ENCODE results near the gene SMARCA5.

SMARCA5 gene

DNA sequence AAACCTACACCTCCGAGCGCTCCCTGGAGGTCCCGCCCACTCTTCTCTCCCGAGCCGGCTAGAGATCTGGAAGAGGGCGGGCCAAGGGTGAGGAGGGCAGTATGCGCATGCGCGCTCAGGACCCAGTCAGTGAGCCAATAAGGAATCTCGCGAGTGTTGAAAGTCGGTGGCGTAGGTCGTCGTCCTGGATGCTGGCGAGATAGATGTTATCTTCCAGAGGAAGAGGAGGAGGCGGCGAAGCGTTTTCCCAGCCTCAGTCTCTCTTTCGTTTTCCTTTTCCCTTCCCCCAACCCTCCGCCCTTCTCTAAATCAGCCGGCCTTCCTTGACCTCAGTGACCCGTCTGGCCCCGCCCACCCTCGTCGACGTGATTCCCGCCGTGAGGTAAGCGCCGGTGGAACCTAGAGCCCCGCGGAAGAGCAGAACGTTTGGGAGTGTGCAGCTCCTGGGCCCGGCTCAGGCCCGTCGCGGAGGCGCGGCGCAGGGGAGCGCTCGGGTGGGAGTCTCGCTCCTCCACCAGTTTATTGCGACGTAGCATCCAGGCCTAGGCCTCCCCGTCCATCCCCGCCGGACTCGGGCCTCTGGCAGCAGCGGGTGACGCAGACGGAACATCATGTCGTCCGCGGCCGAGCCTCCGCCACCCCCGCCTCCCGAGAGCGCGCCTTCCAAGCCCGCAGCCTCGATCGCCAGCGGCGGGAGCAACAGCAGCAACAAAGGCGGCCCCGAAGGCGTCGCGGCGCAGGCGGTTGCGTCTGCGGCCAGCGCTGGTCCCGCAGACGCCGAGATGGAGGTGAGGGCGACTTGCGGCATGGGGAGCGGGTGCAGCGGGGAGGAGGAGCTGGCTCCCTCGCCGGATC, at the start of gene SMARCA5:
Gene SMARCA5, plus strand, starts transcription at position 389 of the 855 bp plus-strand sequence. Its CDS starts 223 bp downstream, at position 612.
- TF ChIP-seq, protein P1, sequence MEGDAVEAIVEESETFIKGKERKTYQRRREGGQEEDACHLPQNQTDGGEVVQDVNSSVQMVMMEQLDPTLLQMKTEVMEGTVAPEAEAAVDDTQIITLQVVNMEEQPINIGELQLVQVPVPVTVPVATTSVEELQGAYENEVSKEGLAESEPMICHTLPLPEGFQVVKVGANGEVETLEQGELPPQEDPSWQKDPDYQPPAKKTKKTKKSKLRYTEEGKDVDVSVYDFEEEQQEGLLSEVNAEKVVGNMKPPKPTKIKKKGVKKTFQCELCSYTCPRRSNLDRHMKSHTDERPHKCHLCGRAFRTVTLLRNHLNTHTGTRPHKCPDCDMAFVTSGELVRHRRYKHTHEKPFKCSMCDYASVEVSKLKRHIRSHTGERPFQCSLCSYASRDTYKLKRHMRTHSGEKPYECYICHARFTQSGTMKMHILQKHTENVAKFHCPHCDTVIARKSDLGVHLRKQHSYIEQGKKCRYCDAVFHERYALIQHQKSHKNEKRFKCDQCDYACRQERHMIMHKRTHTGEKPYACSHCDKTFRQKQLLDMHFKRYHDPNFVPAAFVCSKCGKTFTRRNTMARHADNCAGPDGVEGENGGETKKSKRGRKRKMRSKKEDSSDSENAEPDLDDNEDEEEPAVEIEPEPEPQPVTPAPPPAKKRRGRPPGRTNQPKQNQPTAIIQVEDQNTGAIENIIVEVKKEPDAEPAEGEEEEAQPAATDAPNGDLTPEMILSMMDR (conservative IDR thresholded peaks at IDR 0.05; ENCODE audit: low read depth) = no peak
- DNase-seq (ENCODE audit: low spot score) = peak; percentile 99
- H3K27ac ChIP-seq = peak within 1 kb of the TSS; percentile 98
- CTCF ChIA-PET = interaction anchor here (0.6 to 0.7 kb wide), 3 partner anchors 31 to 301 kb away, joined by 3 to 5 read pairs (median 4); no protein-coding TSS in a partner anchor
- POLR2A ChIA-PET (ENCODE audit: low non-redundant PET) = no interaction called here

- H3K27ac ChIP-seq = no peak overlapping the region
- CTCF ChIA-PET = interaction anchor here (0.7 kb wide), 1 partner anchor 693 kb away, joined by 3 read pairs; no protein-coding TSS in a partner anchor
- POLR2A ChIA-PET (ENCODE audit: low non-redundant PET) = no interaction called here
These were observed 40.0 kb upstream of the SMARCA5 start for GRCh38 chr4:143473334-143474126.

GRCh38 chr4:143477487-143477886, 36.0 kb upstream of the SMARCA5 start:
- ChIA-PET POLR2A (ENCODE audit: low non-redundant PET) (no interaction called here), CTCF (interaction anchor here (0.6 kb wide), 1 partner anchor 68 kb away, joined by 3 read pairs; no protein-coding TSS in a partner anchor)
- no peak for DNase-seq (ENCODE audit: low spot score)
- TF ChIP-seq, protein P1 (conservative IDR thresholded peaks at IDR 0.05; ENCODE audit: low read depth) = no peak
- H3K27ac ChIP-seq = no peak overlapping the region

More at GRCh38 chr4:143473334-143474126, 40.0 kb upstream of the SMARCA5 start:
- no peak for DNase-seq (ENCODE audit: low spot score)
- TF ChIP-seq, protein P1 (conservative IDR thresholded peaks at IDR 0.05; ENCODE audit: low read depth) = no peak

DNA sequence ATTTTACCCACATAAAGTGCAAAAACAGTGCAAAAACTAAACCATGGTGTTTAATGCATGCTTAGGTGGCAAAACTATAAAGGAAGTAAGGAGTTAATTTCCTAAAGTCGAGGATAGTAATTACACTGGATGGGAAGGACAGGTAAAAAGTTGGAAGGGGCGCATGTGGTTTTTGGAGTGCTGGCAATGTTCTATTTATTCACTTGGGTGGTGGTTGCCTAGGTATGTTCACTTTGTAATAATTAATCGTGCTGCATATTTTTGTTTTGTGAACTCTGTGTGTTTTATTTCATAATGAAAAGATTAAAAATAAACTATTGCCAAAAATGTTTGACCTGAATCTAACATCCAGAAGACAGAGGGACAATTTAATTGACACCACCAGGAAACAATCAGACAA, 32.1 kb upstream of the SMARCA5 start:
- CTCF ChIA-PET = no interaction called here
- DNase-seq (ENCODE audit: low spot score) = no peak
- no peak overlapping the region for H3K27ac ChIP-seq
- POLR2A ChIA-PET (ENCODE audit: low non-redundant PET) = no interaction called here
- TF ChIP-seq, protein P1 (conservative IDR thresholded peaks at IDR 0.05; ENCODE audit: low read depth) = no peak

- POLR2A ChIA-PET (ENCODE audit: low non-redundant PET) = no interaction called here
- TF ChIP-seq, protein P1 (conservative IDR thresholded peaks at IDR 0.05; ENCODE audit: low read depth) = peak; percentile 64
- DNase-seq (ENCODE audit: low spot score) = peak; percentile 49
- CTCF ChIA-PET = no interaction called here
- no peak overlapping the region for H3K27ac ChIP-seq
These were observed 30.7 kb upstream of the SMARCA5 start for GRCh38 chr4:143482840-143483239.

GRCh38 chr4:143486314-143486713, 27.2 kb upstream of the SMARCA5 start:
- CTCF ChIA-PET = no interaction called here
- POLR2A ChIA-PET (ENCODE audit: low non-redundant PET) = no interaction called here
- TF ChIP-seq, protein P1 (conservative IDR thresholded peaks at IDR 0.05; ENCODE audit: low read depth) = no peak
- H3K27ac ChIP-seq = no peak overlapping the region
- no peak for DNase-seq (ENCODE audit: low spot score)
